ENCODE results near the gene APLP2.

- no peak for TF ChIP-seq MAX (IDR thresholded peaks at IDR 0.05; ENCODE audit: low read depth, low read length)
- no peak for TF ChIP-seq POLR2A (IDR thresholded peaks at IDR 0.05; ENCODE audit: extremely low read depth, insufficient read length)
- TF ChIP-seq CTCF (IDR thresholded peaks at IDR 0.05; ENCODE audit: low read depth, low read length): no peak
Measured at GRCh38 chr11:130179396-130180306, 110.0 kb downstream of the APLP2 start.
